T-helper 1 cell treated with Interleukin-12 subunit alpha and Interleukin-12 subunit beta and Interleukin-4 antibody, amounts not matched to agents 30 ng/mL and 1 ng/mL, for 36 hours (primary cell): ENCODE measurements around the gene FADS6. TPM values are rescaled to one million over a fixed set of nuclear protein-coding genes. Genes with fewer than 3 reads are reported as not detected.

Experiments used
- intact Hi-C: fragments of 100-400 bp; cut with micrococcal nuclease; formaldehyde crosslinking; loops from one replicate; pipeline ENCODE4 v1.15.1; 2024
- total RNA-seq: library from RNA; stranded (reverse); gene quantifications from 2 replicates; pipeline ENCODE4 v1.2.3, GENCODE V29; 2022

The FADS6 gene
- total RNA-seq, result not detected in 2 replicates

GRCh38 chr17:74892974-74893911, at the start of gene FADS6:
FADS6 (minus strand) TSS chr17:74893633; CDS start chr17:74893595, 38 bp downstream.
- intact Hi-C loops, result no loop called here

- intact Hi-C loops, result no loop called here
These were observed 47.8 kb upstream of the FADS6 start for GRCh38 chr17:74941128-74941725.

- intact Hi-C loops, result no loop called here
These were observed 46.1 kb upstream of the FADS6 start for GRCh38 chr17:74939534-74939933.

GRCh38 chr17:74938194-74938950, 44.9 kb upstream of the FADS6 start:
- intact Hi-C loops, result no loop called here

- intact Hi-C loops, result no loop called here
These were observed 43.9 kb upstream of the FADS6 start for GRCh38 chr17:74937064-74938051.

- intact Hi-C loops, result no loop called here
These were observed 43.0 kb upstream of the FADS6 start for GRCh38 chr17:74936470-74936799.

GRCh38 chr17:74935585-74936469, 42.4 kb upstream of the FADS6 start, which contains the start of gene OTOP3:
OTOP3 (plus strand) TSS chr17:74935898; CDS start chr17:74935922, 24 bp downstream.
- intact Hi-C loops, result no loop called here

GRCh38 chr17:74935048-74935447, 41.6 kb upstream of the FADS6 start:
- intact Hi-C loops, result no loop called here

- intact Hi-C loops, result no loop called here
These were observed 37.2 kb upstream of the FADS6 start for GRCh38 chr17:74930535-74931036.

- intact Hi-C loops, result no loop called here
These were observed 35.4 kb upstream of the FADS6 start for GRCh38 chr17:74928786-74929185.

- intact Hi-C loops, result no loop called here
These were observed 31.8 kb upstream of the FADS6 start for GRCh38 chr17:74925242-74925641.

- intact Hi-C loops, result no loop called here
These were observed 31.0 kb upstream of the FADS6 start, which contains the start of gene OTOP2 for GRCh38 chr17:74924250-74924948. OTOP2 (plus strand) TSS chr17:74924273; CDS start chr17:74924633, 360 bp downstream.

GRCh38 chr17:74923538-74924249, 30.3 kb upstream of the FADS6 start:
- intact Hi-C loops, result loop anchor here (1.0 kb wide), 1 partner anchor 35 kb away; no protein-coding TSS in a partner anchor

GRCh38 chr17:74922694-74923537, 29.5 kb upstream of the FADS6 start, which contains the start of gene USH1G:
USH1G (minus strand) TSS chr17:74923255; CDS start chr17:74923073, 182 bp downstream.
- intact Hi-C loops, result loop anchor here (1.0 kb wide), 1 partner anchor 35 kb away; no protein-coding TSS in a partner anchor

- intact Hi-C loops, result no loop called here
These were observed 28.7 kb upstream of the FADS6 start for GRCh38 chr17:74922172-74922571.

- intact Hi-C loops, result no loop called here
These were observed 28.3 kb upstream of the FADS6 start for GRCh38 chr17:74921769-74922168.
